ENCODE results near the gene MICAL2. TPM values are rescaled to one million over a fixed set of nuclear protein-coding genes. Genes with fewer than 3 reads are reported as not detected.

MICAL2 gene
- total RNA-seq, 2 donors from 2014 or later, result 13.1 to 285 TPM

- TF ChIP-seq POLR2AphosphoS5 (IDR thresholded peaks at IDR 0.05) (peak; percentile 18), CTCF (IDR thresholded peaks at IDR 0.05) (no peak)
- no peak for DNase-seq (ENCODE audit: low spot score)
- Histone ChIP-seq H3K27ac (peak overlapping the region; percentile 67 to 75), H3K27me3 (replicated peaks; ENCODE audit: insufficient read depth) (no peaks in the 10 kb centered on the region), H3K9me3 (no peaks in the 10 kb centered on the region), H3K4me3 (no peak overlapping the region), H3K36me3 (no peaks in the 10 kb centered on the region), H3K4me1 (replicated peaks) (peaks cover 15% of the 10 kb centered on the region)
- intact Hi-C loops (cut with DNase I), result no loop called here
- 48% methylated on average over 3 of the region's 3 CpGs for WGBS
These were observed 137.3 kb downstream of the MICAL2 start for GRCh38 chr11:12247543-12248254.

GRCh38 chr11:12248330-12248729 lies 137.9 kb downstream of the MICAL2 start:
- no peaks in the 10 kb centered on the region for H3K36me3 ChIP-seq
- no peaks in the 10 kb centered on the region for H3K27me3 ChIP-seq (replicated peaks; ENCODE audit: insufficient read depth)
- DNase-seq (ENCODE audit: low spot score), result peak; percentile 88
- H3K27ac ChIP-seq, result peak overlapping the region; percentile 67 to 75
- H3K4me1 ChIP-seq (replicated peaks), result peaks cover 15% of the 10 kb centered on the region
- intact Hi-C loops (cut with DNase I), result no loop called here
- 22% methylated on average over 5 of the region's 5 CpGs for WGBS
- H3K9me3 ChIP-seq, result no peaks in the 10 kb centered on the region
- no peak overlapping the region for H3K4me3 ChIP-seq
- TF ChIP-seq POLR2A (IDR thresholded peaks at IDR 0.05) (no peak), POLR2AphosphoS5 (IDR thresholded peaks at IDR 0.05) (peak; percentile 72)

- no peak overlapping the region for H3K4me3 ChIP-seq
- intact Hi-C loops (cut with DNase I), result no loop called here
- H3K36me3 ChIP-seq, result no peaks in the 10 kb centered on the region
- peaks cover 15% of the 10 kb centered on the region for H3K4me1 ChIP-seq (replicated peaks)
- H3K27me3 ChIP-seq (replicated peaks; ENCODE audit: insufficient read depth), result no peaks in the 10 kb centered on the region
- H3K27ac ChIP-seq, result peak overlapping the region; percentile 67 to 75
- WGBS, result 31% methylated on average over 20 of the region's 20 CpGs
- H3K9me3 ChIP-seq, result no peaks in the 10 kb centered on the region
- DNase-seq (ENCODE audit: low spot score), result peak; percentile 61
- peak; percentile 56 for TF ChIP-seq POLR2AphosphoS5 (IDR thresholded peaks at IDR 0.05)
- TF ChIP-seq POLR2A (IDR thresholded peaks at IDR 0.05), result no peak
- no peak for TF ChIP-seq CTCF (IDR thresholded peaks at IDR 0.05)
These were observed 139.3 kb downstream of the MICAL2 start for GRCh38 chr11:12249590-12250260.

DNA sequence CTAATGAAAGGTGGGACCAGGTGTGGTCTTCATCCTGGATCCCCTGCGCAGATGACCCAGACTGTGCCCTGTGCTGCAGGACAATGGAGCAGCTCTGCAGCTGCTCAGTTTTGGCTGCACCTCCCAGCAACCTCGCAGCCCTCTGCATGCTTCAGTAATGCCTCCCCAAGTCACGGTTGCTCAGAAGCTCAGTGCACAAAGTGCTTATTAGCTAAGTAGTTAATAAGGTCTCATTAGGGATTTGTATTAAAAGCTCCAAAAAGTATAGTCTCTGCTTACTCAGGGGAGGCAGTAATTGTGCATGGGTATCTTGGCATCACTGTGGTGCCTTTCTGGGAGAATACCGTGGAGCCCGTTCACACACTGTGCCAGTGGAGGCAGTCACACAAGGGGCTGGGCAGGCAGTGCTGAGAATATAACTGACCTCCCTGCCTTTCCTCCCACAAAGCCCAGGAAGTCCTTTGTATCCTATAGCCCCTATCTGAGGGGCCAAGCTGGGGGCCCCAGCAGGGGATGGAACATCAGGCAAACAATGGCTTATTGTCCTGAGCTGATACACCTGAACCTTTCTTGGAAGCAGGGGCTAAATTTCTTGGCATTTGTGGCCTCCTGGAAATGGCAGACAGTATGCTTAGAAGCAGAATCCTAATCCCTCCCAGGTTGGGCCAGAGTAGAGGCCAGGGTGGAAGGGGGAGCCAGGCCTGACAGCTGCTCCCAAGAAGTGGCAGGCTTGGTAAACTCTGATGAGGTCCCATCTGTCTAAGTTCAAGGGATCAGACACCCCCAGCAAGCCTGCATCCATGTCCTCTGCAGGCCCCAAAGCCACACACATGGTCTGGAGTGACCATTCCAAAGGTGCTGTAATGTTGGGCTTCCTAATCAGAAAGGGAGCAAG lies 141.5 kb downstream of the MICAL2 start:
- Histone ChIP-seq H3K27me3 (replicated peaks; ENCODE audit: insufficient read depth) (no peaks in the 10 kb centered on the region), H3K36me3 (no peaks in the 10 kb centered on the region), H3K4me1 (replicated peaks) (peaks cover 15% of the 10 kb centered on the region), H3K27ac (no peak overlapping the region), H3K4me3 (no peak overlapping the region), H3K9me3 (no peaks in the 10 kb centered on the region)
- no peak for TF ChIP-seq POLR2A (IDR thresholded peaks at IDR 0.05)
- TF ChIP-seq POLR2AphosphoS5 (IDR thresholded peaks at IDR 0.05), result no peak
- TF ChIP-seq CTCF (IDR thresholded peaks at IDR 0.05), result no peak
- DNase-seq (ENCODE audit: low spot score), result no peak
- WGBS, result 58% methylated on average over 4 of the region's 5 CpGs
- intact Hi-C loops (cut with DNase I), result no loop called here

- Histone ChIP-seq H3K27me3 (replicated peaks; ENCODE audit: insufficient read depth) (no peaks in the 10 kb centered on the region), H3K4me1 (replicated peaks) (peaks cover 15% of the 10 kb centered on the region), H3K9me3 (no peaks in the 10 kb centered on the region), H3K4me3 (no peak overlapping the region), H3K27ac (no peak overlapping the region), H3K36me3 (no peaks in the 10 kb centered on the region)
- no peak for DNase-seq (ENCODE audit: low spot score)
- intact Hi-C loops (cut with DNase I), result no loop called here
- 94% methylated on average over 7 of the region's 7 CpGs for WGBS
- TF ChIP-seq POLR2A (IDR thresholded peaks at IDR 0.05) (no peak), POLR2AphosphoS5 (IDR thresholded peaks at IDR 0.05) (no peak), CTCF (IDR thresholded peaks at IDR 0.05) (no peak)
These were observed 143.5 kb downstream of the MICAL2 start for GRCh38 chr11:12253843-12254281.
